ENCODE data around the gene CIB2.

DNA sequence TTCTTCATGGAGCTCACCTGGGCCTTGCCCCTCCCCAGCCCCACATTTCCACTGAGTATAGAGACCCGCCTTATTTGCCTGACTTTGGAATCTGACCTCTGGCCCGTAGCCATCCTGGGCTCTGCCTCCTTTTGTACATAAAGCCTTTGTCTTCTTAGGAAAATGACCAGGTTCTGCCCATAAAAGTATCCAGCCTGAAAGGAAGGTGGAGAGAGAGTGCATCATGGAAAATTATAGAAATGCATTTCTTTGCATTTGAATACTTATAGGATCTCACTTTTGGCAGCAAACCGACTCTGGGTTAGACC is 42.5 kb downstream of the CIB2 start:
- TF ChIP-seq EP300 (IDR thresholded peaks at IDR 0.05) (no peak), POLR2A (IDR thresholded peaks at IDR 0.05) (no peak), POLR2AphosphoS5 (IDR thresholded peaks at IDR 0.05) (no peak)
- TF ChIP-seq, protein P1, sequence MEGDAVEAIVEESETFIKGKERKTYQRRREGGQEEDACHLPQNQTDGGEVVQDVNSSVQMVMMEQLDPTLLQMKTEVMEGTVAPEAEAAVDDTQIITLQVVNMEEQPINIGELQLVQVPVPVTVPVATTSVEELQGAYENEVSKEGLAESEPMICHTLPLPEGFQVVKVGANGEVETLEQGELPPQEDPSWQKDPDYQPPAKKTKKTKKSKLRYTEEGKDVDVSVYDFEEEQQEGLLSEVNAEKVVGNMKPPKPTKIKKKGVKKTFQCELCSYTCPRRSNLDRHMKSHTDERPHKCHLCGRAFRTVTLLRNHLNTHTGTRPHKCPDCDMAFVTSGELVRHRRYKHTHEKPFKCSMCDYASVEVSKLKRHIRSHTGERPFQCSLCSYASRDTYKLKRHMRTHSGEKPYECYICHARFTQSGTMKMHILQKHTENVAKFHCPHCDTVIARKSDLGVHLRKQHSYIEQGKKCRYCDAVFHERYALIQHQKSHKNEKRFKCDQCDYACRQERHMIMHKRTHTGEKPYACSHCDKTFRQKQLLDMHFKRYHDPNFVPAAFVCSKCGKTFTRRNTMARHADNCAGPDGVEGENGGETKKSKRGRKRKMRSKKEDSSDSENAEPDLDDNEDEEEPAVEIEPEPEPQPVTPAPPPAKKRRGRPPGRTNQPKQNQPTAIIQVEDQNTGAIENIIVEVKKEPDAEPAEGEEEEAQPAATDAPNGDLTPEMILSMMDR (IDR thresholded peaks at IDR 0.05): no peak

Measured in stomach (tissue), 4 donors.